Activated B cell treated with CpG ODN at 0.5 μM for 24 hours (primary cell): ENCODE data around the gene NDUFC1. TPM values are rescaled to one million over a fixed set of nuclear protein-coding genes. Genes with fewer than 3 reads are reported as not detected.
A peak's percentile ranks its signal among the peaks of the same experiment; 100 is the strongest.
"Not testable (repeated sequence)": the region's sequence is repeated elsewhere in the genome, so short reads cannot be mapped to it uniquely, and the experiment has no call there.

ENCODE experiments used
- ATAC-seq: fragments of 200-7000 bp; cut with Tn5 transposase; one replicate; pipeline ENCODE4 v1.10.0; 2021; ENCODE audit warnings: low read depth, mild to moderate bottlenecking, moderate library complexity
- CTCF ChIA-PET: fragments of 350-600 bp; sonication (Branson Sonifier 250); formaldehyde crosslinking; loops from one replicate; lab custom pipeline; 2021; ENCODE audit warnings: antibody characterized with exemption; lab: Charles Lee
- POLR2A ChIA-PET: fragments of 350-600 bp; sonication (Branson Sonifier 250); formaldehyde crosslinking; loops from one replicate; lab custom pipeline; 2021; ENCODE audit warnings: antibody characterized with exemption; lab: Charles Lee
- DNase-seq: peaks from one replicate; pipeline ENCODE4 v3.0.0; 2022
- H3K27ac Mint-ChIP-seq: one replicate; pipeline ENCODE4 v1.8.0; 2020; ENCODE audit warnings: mixed read lengths
- H3K27me3 Mint-ChIP-seq: one replicate; pipeline ENCODE4 v1.8.0; 2021; ENCODE audit warnings: mixed read lengths
- H3K36me3 Mint-ChIP-seq: one replicate; pipeline ENCODE4 v1.8.0; 2021; ENCODE audit warnings: low read depth, mixed read lengths
- H3K4me1 Mint-ChIP-seq: one replicate; pipeline ENCODE4 v1.8.0; 2021; ENCODE audit warnings: mixed read lengths
- H3K4me3 Mint-ChIP-seq: one replicate; pipeline ENCODE4 v1.8.0; 2020; ENCODE audit warnings: mild to moderate bottlenecking, mixed read lengths
- H3K9me3 Mint-ChIP-seq: one replicate; pipeline ENCODE4 v1.8.0; 2020; ENCODE audit warnings: mixed read lengths
- CTCF ChIP-seq: fragments of 200-600 bp; IDR thresholded peaks from one replicate; pipeline ENCODE4 v1.8.0; 2022; ENCODE audit warnings: antibody characterized with exemption, mild to moderate bottlenecking
- intact Hi-C: fragments of 100-400 bp; cut with micrococcal nuclease; formaldehyde crosslinking; loops from one replicate; pipeline ENCODE4 v1.15.1; 2024
- total RNA-seq: library from RNA; stranded (reverse); gene quantifications from 2 replicates; pipeline ENCODE4 v1.2.3, GENCODE V29; 2022

NDUFC1 gene
- total RNA-seq, 1 donor from 2014 or later = 34.3 TPM

- DNase-seq (no peak), ATAC-seq (no peak)
- H3K36me3 Mint-ChIP-seq = peaks cover 6% of the 10 kb centered on the region
- peak overlapping the region; percentile 59 for H3K27ac Mint-ChIP-seq
- no peaks in the 10 kb centered on the region for H3K27me3 Mint-ChIP-seq
- intact Hi-C loops = no loop called here
- CTCF ChIA-PET = no interaction called here
- H3K4me3 Mint-ChIP-seq = peak overlapping the region; percentile 71
- no peaks in the 10 kb centered on the region for H3K9me3 Mint-ChIP-seq
- no peak for TF ChIP-seq CTCF
- POLR2A ChIA-PET = no interaction called here
- H3K4me1 Mint-ChIP-seq = peaks cover 81% of the 10 kb centered on the region
Observed at GRCh38 chr4:139316733-139317132, 14.5 kb upstream of the NDUFC1 start.

- TF ChIP-seq CTCF = no peak
- DNase-seq (no peak), ATAC-seq (peak; percentile 81)
- POLR2A ChIA-PET = interaction anchor here (0.6 to 1.9 kb wide), 3 partner anchors 14 to 1525 kb away, joined by 5 to 12 read pairs (median 10); partner anchors contain the start of gene NAA15
- intact Hi-C loops = loop anchor here (2.0 kb wide), 1 partner anchor 18 kb away; no protein-coding TSS in a partner anchor
- H3K4me1 Mint-ChIP-seq = peaks cover 77% of the 10 kb centered on the region
- peak overlapping the region; percentile 71 for H3K4me3 Mint-ChIP-seq
- peaks cover 8% of the 10 kb centered on the region for H3K36me3 Mint-ChIP-seq
- CTCF ChIA-PET = interaction anchor here (0.8 to 1.9 kb wide), 2 partner anchors 14 to 20 kb away, joined by 3 to 6 read pairs; no protein-coding TSS in a partner anchor
- peak overlapping the region; percentile 86 for H3K27ac Mint-ChIP-seq
- H3K9me3 Mint-ChIP-seq = no peaks in the 10 kb centered on the region
- H3K27me3 Mint-ChIP-seq = no peaks in the 10 kb centered on the region
Observed at GRCh38 chr4:139315221-139315675, 13.0 kb upstream of the NDUFC1 start.

- CTCF ChIA-PET = interaction anchor here (1.9 kb wide), 1 partner anchor 19 kb away, joined by 6 read pairs; no protein-coding TSS in a partner anchor
- Mint-ChIP-seq H3K4me1 (peaks cover 70% of the 10 kb centered on the region), H3K9me3 (no peaks in the 10 kb centered on the region), H3K27me3 (no peaks in the 10 kb centered on the region), H3K36me3 (peaks cover 9% of the 10 kb centered on the region), H3K27ac (peak overlapping the region; percentile 86), H3K4me3 (peak overlapping the region; percentile 71)
- ATAC-seq (no peak), DNase-seq (no peak)
- POLR2A ChIA-PET = interaction anchor here (1.9 kb wide), 1 partner anchor 13 kb away, joined by 12 read pairs; the partner anchor contains the start of gene NAA15
- no peak for TF ChIP-seq CTCF
- intact Hi-C loops = loop anchor here (2.0 kb wide), 1 partner anchor 19 kb away; no protein-coding TSS in a partner anchor
Observed at GRCh38 chr4:139314047-139314800, 11.9 kb upstream of the NDUFC1 start.

GRCh38 chr4:139313414-139313813 is 11.1 kb upstream of the NDUFC1 start:
- intact Hi-C loops = loop anchor here (1.0 kb wide), 1 partner anchor 11 kb away; the partner anchor contains the start of gene NDUFC1
- ATAC-seq, H3K9me3 Mint-ChIP-seq, POLR2A ChIA-PET, CTCF ChIA-PET, H3K27me3 Mint-ChIP-seq, H3K36me3 Mint-ChIP-seq, DNase-seq: not testable (repeated sequence)
- Mint-ChIP-seq H3K4me1 (peaks cover 71% of the 10 kb centered on the region), H3K27ac (peak overlapping the region; percentile 86), H3K4me3 (peak overlapping the region; percentile 71)

GRCh38 chr4:139312552-139313332 is 10.5 kb upstream of the NDUFC1 start:
- CTCF ChIA-PET = no interaction called here
- Mint-ChIP-seq H3K4me1 (peaks cover 69% of the 10 kb centered on the region), H3K9me3 (no peaks in the 10 kb centered on the region), H3K4me3 (peak overlapping the region; percentile 67), H3K27ac (peak overlapping the region; percentile 86), H3K36me3 (peaks cover 9% of the 10 kb centered on the region), H3K27me3 (no peaks in the 10 kb centered on the region)
- ATAC-seq (peak; percentile 49), DNase-seq (no peak)
- TF ChIP-seq CTCF = no peak
- intact Hi-C loops = loop anchor here (1.0 kb wide), 1 partner anchor 10 kb away; the partner anchor contains the start of gene NDUFC1
- POLR2A ChIA-PET = interaction anchor here (0.8 to 2.2 kb wide), 2 partner anchors 12 to 135 kb away, joined by 3 to 14 read pairs; partner anchors contain the start of genes ELF2 and NAA15
